ENCODE data around the gene SRRM5.
"Not testable (repeated sequence)": the region's sequence is repeated elsewhere in the genome, so short reads cannot be mapped to it uniquely, and the experiment has no call there.

The SRRM5 gene

GRCh38 chr19:43591904-43592772, 19.8 kb upstream of the SRRM5 start:
- DNase-seq, result no peak

DNA sequence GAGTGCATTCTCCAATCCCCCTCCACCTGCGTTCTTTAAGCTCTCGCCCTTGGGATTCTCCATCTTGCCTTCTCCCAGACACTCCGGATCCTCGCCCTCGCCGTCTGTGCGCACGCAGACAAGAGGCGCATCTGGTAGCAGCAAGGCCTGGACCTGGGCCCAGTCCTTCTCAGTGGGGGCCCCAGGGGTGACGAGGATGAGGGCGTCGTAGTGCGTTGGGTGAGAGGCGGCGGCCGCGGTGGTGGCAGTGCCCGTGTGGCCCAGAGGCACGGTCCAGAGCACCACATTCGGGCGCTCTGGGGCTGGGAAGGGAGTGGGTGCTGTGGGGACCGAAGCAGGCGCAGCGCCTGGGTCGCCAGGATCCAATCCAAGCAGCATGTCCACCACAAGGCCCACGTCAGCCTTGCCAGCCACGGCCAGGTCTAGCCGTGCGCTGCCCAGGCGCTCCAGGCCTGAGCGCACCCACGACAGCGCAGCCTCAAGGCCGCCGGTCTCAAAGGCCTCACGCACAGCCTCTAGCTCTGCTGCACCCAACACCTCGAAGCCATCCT, 19.0 kb upstream of the SRRM5 start:
- no peak for DNase-seq

DNA sequence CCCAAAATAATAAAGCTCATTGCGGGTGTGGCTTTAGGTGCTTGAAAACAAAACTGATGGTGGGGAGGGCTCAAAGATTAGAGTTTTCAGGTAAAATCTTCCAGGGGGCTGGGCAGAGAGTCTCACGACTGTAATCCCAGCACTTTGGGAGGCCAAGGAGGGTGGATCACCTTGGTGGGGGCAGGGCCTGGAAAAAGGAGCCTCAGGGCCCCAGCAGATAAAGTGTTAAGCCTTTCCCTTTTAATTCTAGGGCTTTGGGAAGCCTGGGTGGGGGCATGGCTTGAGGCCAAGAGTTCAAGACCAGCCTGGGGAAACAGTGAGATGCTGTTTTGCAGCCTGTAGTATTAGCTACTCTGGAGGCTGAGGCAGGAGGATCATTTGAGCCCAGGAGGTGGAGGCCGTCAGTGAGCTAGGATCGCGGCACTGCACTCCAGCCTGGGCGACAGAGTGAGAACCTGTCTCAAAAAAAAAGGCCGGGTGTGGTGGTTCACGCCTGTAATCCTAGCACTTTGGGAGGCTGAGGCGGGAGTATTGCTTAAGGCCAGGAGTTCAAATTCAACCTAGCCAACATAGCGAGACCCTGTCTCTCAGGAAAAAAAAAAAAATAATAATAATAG, 17.7 kb upstream of the SRRM5 start:
- no peak for DNase-seq

- DNase-seq, result no peak
These were observed 16.9 kb upstream of the SRRM5 start for GRCh38 chr19:43594710-43595604.

GRCh38 chr19:43595605-43595998, 16.3 kb upstream of the SRRM5 start:
- DNase-seq, result no peak

- DNase-seq, result peak; percentile 97
These were observed 15.7 kb upstream of the SRRM5 start, which contains the start of the genes IRGQ and ZNF576 for GRCh38 chr19:43595999-43596841. Gene IRGQ (minus strand): TSS chr19:43596134. CDS start chr19:43595338, 796 bp downstream. Gene ZNF576 (plus strand): TSS chr19:43596595. CDS start chr19:43597109, 514 bp downstream.

- DNase-seq, result no peak
These were observed 14.9 kb upstream of the SRRM5 start for GRCh38 chr19:43596842-43597461.

DNA sequence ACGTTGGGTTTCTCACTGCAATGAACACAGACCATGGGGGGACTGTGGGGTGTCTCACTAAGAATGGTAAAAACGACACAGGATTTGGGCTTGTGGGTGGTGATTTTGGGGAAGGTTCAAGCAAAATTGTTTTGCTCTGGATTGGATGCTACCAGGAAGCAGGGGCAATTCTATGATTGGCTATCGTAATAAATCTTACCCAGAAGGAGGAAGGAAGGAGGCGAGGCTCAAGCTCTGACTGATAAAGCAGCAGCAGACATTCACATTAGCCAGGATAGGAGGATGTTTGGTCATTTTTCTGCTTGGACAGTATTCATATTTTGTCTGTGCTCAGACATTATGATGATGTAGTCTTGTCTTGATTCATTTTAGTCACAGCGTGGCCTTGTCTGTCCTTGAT, 14.0 kb upstream of the SRRM5 start:
- DNase-seq, result no peak

GRCh38 chr19:43598445-43599240, 13.2 kb upstream of the SRRM5 start:
- DNase-seq, result no peak

DNA sequence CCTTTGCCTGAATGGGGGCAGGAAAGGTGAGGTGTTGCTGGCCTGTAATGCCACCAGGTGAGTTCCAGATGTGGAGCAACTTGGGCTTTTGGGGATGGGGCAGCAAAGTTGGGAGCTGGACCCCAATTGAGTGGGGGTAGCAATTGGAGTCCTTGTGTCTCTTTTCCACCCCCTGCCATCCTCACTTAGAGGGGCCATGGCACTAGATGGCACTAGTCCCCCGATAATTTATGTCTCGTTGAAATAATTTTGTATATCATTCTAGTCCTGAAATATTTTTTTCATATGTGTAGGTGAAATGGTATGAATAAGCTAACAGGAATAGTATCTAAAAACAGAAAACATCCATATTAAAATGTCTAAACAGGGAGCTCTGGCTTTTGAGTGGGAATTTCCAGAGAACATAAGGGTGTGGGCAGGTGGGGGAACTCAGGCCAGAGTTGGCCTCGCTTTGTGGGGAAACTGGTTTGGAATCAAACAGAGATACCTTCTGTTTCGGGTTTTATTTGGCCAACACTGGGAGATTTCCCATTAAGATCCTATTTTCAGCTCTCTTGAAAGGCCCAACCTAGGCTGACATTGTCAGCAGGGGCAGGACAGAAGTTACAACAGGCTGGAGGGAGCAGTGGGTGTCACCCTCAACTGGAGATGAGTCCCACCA, 12.1 kb upstream of the SRRM5 start:
- DNase-seq, result no peak

DNA sequence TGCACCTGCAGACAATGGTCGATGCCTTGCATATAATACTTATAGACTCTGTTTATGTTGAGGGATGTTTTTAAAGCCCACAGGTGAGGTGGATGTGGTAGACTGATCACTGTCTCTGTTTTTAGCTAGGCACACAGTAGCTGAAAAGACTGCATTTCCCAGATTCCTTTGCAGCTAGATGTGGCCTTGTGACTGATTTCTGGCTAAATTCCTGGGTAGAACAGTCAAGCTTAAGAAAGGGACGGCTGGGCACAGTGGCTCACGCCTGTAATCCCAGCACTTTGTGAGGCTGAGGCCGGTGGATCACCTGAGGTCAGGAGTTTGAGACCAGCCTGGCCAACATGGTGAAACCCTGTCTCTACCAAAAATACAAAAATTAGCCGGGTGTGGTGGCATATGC, 11.6 kb upstream of the SRRM5 start:
- not testable (repeated sequence) for DNase-seq

DNA sequence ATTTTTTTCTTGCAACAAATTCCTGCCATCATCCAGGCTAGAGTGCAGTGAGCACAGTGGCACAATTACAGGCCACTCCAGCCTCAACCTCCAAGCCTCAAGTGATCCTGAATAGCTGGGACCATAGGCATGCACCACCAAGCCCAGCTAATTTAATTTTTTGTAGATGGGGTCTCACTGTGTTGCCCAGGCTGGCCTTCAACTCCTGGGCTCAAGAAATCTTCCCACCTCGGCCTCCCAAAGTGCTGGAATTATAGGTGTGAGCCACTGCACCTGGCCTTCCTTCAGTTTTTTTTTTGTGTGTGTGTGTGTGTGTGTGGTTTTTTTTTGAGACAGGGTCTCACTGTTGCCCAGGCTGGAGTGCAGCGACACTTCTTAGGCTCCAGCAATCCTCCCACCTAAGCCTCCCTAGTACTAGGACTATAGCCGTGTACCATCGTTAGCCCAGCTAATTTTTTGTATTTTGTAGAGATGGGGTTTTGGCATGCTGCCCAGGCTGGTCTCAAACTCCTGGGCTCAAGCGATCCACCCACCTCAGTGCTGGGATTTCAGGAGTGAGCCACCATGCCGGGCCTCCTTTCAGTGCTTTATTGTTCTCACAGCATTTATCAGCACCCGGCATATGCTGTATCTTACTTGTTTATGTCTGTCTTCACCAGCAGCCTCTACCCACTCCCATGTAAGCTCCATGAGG, 5.9 kb upstream of the SRRM5 start:
- DNase-seq, result peak; percentile 41

- no peak for DNase-seq
These were observed 5.2 kb upstream of the SRRM5 start for GRCh38 chr19:43606569-43607229.

DNA sequence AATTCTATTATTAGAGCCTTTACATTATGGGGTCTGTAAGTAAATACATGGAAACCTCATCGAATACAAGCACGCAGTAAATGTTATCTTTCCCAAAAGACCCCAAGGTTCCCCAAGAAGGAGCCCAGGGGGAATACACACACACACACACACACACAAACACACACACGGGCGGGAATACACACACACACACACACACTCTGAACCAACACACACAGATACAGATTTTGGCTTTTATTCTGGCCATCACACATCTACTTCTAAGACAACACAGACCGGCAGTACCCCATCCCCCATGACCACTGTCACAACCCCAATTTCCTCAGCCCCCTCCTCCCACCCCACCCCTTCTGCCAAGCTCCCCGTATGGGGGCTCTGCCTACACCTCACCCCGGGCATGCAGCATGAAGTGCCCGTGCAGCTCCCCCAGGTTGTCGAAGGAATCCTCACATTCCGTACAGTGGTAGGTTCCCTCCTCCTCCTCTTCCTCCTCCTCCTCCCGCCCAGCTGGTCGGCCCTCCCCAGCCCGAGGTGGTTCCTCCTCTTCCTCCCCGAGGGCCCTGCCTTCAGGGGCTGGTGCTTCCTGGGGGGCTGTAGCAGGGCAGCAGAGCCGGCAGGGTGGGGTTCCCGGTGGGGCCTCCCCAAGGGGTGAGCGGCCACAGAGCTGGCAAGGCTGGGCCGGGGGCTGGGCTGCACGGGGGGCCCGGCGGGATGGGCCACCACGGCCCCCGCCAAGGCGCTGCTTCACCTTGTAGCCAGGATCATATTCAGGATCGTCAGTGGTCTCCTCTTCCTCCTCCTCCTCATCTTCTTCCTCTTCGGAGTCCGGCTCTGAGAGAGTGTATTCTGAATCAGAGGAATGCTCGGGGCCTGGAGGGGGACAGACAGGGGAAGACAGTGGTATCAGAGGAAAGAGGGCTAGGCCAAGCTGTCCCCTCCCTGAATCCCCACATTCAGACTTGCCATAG, 4.4 kb upstream of the SRRM5 start:
- no peak for DNase-seq

GRCh38 chr19:43609872-43610271, 2.0 kb upstream of the SRRM5 start:
- no peak for DNase-seq

DNA sequence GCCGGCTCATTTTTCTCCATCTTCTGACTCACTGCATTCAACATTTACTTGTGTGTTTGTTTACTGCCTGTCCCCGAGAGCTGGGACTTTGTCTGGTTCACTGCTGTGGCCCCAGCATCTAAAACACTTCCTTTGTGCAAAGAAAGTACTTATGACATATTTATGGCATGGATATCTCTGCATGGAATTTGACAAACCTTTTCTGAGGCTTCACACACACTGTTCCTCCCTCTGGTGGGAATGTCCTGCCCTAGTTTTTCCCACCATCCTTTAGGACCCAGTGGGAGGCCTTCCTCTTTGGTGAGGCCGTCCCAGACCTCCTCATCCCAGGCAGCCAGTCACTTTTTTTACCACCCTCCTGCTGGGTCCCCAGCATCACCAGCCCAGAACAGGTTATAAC, 1.4 kb upstream of the SRRM5 start:
- DNase-seq, result no peak

DNA sequence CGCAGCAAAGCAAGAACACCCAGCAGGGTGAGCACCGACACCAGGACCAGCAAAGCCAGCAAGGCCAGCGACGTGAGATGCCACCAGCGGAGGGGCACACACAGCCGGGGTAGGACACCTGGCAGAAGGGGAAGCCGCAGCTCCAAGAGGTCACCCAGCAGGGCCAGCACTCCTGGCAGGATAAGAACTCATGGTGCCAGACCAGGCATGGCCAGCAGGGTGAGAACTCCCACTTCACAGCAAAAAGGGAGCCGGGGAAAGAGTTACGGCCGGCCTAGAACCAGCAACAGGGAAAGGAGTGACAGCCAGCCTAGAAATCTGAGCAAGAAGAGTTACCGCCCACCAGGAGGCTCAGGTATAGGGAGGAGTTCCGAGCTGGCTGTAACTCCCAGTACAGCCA, 486 bp downstream of the SRRM5 start:
- DNase-seq, result no peak

DNA sequence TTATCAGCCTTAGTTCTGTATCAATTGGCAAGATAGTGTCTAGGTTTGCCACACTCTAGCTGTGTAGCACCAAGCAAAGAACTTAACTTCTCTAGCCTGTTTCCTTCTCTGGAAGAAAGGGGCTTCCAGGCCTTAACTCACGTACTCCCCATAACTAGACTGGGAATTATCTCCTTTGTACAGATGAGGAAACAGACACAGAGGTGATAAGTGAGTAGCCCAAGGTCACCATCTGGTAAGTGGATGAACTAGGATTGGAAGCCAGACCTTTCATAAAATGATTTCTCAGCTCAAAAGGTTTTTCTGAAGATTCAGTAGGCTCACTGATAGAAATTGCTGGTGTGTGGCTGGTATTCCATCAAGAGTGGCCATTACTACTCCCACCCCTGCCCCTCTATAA, 4.4 kb downstream of the SRRM5 start:
- DNase-seq, result no peak

All from NCI-H345 (cell line).